GM19238 (cell line): ENCODE measurements around the gene TMEM200C.

Experiments used
- DNase-seq: peaks from one replicate; pipeline ENCODE4 v3.0.0; 2011; ENCODE audit warnings: low spot score; ENCODE audit not compliant: insufficient read length

TMEM200C gene

DNA sequence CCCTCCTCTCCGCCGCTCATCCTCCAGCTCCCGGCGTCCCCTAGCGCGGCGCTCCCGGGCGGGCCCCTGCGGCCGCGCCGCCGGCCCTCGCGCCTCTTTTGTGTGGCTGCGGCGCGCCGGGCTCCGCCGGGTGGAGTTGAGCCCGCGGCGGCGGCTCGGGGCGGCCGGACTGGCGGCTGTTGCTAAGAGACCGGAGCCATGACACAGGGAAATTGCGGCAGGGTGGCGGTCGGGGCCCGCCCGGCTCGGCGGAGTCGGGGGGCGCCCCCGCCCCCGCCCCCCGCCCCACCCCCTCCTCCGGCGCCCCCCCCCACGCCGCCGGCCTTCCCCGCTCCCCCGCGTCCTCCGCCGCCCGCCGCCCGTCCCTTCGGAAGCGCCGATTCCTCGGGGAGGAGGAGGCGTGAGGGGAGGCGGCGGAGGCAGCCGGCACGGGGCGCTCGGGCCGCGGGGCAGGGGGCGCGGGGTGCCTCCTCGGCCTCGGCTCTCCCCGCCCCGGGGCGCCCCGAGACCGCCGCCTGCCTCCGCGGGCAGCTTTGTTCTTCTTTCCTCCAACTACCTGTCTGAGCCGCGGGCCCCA is at the start of gene TMEM200C:
Gene TMEM200C (minus strand): TSS at position 224 of the 577 bp plus-strand sequence. CDS start 3,459 bp downstream, outside the sequence.
- DNase-seq: no peak

GRCh38 chr18:5944448-5944847 is 49.1 kb upstream of the TMEM200C start:
- DNase-seq: no peak

GRCh38 chr18:5943514-5943913 is 48.2 kb upstream of the TMEM200C start:
- DNase-seq: no peak

DNA sequence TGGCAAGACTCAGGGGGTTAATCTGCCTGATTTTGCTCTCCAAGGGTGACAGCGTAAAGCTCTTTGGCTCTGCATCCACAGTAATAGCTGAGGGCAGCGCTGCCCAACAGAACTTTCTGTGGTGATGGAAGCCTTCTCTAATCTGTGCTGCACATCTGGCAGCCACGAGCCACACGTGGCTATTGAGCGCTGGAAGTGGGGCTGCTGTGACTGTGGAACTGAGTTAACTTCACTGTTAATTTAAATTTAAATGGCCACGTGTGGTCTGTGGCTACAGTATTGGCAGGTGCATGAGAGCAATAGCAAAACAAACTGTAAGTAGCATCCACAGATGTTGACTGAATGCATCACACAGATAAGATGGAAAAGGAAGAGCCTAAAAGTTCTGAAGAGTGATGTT is 47.3 kb upstream of the TMEM200C start:
- DNase-seq: no peak

DNA sequence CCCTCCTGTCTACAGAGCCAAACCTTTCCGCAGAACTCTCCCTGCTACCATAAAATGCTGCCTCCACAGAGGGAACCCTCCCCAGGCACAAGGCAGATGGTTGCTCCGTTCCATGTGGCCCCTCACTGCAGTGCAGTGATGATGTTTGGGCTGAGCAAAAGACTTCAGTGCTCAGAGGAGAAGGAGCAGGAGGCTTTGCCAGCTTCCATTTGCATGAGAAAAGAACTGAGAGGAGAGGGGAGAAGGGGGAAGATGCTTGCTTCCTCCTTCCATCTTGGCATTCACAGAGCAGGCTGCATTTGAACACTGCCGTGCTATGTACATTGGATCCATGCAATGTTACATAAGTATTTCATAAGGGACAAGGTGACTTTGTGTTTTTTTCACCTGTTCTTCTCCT is 46.6 kb upstream of the TMEM200C start:
- no peak for DNase-seq

- DNase-seq: no peak
Observed at GRCh38 chr18:5939801-5940667, 44.7 kb upstream of the TMEM200C start.

DNA sequence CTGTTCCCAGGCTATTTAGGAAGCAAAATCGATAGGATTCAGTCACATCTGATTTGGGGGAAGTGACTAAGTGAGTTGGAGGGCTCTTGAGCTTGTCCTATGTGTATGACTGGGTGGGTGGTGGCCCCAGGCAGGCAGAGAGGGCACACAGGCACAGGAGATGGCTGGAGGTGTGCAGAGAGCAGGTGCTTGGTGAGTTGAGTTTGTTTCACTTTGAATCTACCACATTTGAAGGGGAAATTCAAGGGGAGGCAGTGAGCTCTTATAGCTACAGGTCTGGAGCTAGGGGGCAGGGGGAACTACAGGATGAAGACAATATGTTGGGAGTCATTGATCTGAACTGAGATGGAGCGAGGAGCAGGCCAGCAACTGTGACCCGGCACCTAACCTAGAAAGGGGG is 42.5 kb upstream of the TMEM200C start:
- DNase-seq: no peak

GRCh38 chr18:5937121-5937520 is 41.8 kb upstream of the TMEM200C start:
- no peak for DNase-seq

GRCh38 chr18:5930789-5931188 is 35.5 kb upstream of the TMEM200C start:
- no peak for DNase-seq

- no peak for DNase-seq
Observed at GRCh38 chr18:5918205-5918858, 23.0 kb upstream of the TMEM200C start.

DNA sequence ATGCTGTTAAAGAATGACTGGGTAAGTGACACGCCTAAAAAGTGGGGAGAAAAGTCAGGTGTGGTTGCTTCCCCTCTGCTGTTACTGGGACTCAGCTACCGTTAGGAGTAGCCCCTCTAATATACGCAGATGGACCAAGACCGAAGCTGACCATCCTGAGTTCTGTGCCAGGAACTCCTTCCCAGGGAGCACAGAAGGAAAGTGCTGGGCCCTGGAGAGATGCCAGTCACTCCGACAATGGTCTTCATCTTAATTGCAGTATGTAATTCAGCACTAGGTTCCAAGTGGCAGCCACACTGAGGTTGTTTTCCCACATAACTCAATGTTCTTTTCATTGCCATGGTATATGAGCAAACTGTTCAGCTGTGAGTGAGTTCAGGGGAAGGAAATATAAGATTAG is 19.6 kb upstream of the TMEM200C start:
- no peak for DNase-seq

DNA sequence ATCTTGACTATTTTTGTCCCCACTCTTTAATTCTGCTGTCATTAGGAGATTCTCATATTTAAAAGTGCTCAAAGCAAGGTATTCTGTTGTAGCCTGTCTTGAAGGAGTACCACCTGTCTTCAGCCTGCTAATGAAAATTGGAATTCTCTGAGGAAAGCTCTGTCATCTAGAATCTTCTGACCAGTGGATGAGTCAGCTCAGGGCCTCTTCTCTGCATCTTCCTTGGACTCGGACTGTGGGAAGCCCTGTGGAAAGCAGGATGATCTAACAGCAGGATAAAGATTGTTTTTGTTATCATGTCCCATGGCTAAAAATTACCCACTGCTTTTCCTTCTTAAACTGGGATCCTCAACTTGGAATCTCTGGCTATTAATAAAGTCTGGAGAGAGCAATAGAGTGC is 18.7 kb upstream of the TMEM200C start:
- no peak for DNase-seq

DNA sequence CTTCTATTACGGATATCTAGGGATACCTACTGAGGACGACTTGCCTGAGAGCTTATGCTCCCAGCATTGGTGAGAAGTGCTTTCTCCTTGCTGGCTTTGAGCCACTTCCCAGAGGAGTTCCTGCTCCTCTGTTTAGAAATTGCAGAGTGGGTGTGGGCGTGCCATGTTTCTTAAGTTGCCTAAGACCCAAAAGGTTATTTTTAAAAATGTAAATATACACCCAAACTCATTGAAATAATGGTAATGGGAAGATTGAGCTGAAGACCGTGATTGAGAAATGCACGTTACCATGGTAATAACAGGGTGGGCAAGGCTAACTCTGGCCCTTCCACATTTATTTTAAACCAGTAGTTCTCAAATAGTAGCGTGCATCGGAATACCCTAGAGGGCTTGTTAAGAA is 17.2 kb upstream of the TMEM200C start:
- DNase-seq: no peak

DNA sequence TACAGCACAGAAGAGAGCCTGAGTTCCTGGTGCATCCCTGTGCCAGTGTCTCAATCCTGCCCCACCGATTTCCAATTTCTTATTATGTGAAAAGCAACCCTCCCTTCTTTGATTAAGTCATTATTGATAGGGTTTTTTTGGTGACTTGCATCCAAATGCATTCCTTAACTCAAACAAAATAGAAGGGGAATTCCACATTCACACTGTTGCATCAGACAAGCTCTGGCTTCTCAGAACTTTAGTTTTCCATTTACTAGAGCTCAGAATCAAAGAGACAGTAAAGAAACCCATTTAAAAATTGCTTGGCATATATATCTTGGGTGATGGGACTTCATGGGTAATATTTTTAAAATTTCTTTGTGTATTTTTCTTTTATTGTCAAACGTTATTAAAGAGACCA is 13.8 kb upstream of the TMEM200C start:
- DNase-seq: no peak

GRCh38 chr18:5903386-5903785 is 8.1 kb upstream of the TMEM200C start:
- DNase-seq: no peak

DNA sequence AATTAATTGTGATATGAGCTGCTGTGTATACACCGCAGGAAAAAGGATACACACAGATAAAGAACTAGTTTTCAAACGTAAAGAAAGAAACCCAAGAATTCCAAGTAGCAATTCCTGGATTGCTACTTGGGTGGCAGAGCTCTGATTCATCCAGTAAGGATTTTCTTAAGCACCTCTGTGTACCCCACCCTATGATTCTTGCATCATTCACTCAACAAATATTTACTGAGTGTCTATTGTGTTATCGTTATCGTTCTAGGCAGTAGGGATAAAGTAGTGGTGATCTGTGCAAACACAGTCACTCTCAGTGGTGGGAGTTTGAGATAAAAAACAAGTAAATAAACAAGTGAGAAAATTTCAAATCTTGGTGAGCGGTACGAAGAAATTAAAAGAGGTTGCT is 4.9 kb upstream of the TMEM200C start:
- no peak for DNase-seq

- DNase-seq: no peak
Observed at GRCh38 chr18:5899835-5900234, 4.5 kb upstream of the TMEM200C start.

- DNase-seq: no peak
Observed at GRCh38 chr18:5895876-5896740, 786 bp upstream of the TMEM200C start.

DNA sequence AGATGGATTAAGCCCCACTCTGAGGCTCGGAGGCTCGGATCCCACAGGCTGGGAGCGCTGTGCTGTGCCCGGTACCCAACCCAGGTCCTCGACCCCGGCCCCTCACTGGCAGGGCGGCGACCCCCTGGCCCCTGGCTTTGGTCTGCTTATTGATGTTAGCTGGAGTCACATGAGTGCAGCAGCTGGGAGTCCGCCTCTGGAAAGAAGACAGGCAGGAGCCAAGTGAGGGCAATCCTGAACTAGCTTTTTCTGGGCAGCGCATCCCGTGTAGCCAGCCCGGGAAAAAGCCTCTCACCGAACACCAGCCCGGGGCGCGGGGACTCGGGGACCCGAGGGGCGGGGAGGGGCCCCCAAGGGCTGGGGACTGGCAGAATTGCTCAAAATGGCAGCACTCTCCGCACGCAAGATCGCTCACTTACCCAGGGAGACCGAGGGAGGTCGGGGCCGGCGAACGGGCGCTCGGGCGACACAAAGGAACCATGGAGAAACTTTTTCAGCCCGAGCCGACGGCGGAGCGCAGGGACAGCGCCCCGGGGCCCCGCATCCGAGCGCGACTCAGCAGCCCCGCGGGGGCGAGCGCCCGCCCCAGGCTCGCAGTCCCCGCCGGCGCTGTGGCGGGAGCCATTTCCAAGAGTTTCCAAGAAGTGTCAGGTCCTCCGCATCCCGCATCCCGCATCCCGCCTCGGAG is 567 bp downstream of the TMEM200C start:
- DNase-seq: no peak

DNA sequence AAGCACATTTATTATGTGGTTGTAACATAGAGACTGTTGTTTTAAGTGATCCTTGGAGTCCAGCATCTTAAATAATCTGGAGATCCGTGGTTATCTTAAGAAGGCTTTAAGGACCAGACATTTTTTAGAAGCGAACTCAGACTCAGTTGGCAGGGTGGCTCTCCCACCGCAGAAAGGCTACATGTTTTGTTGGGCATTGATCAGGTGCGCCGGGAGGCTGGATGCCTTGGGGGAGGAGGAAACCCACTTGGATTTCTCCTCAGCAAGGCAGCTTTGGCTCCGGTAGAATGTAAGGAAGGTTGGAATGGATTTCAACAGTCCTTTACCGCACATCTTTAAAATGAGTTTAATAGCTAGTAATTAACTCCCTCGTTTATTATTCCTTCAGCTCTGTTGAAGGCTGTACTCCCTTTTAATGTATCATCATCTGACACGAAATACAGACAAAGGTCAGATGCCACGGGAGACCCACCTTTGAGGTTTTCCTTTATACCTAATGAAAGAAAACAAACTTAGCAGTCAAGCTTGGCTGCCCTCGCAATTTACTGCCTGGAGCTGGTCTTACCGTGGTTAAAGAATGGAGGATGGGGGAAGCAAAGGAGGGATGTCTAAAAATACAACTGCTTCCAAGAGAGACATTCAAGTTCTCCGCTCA is 1.2 kb downstream of the TMEM200C start:
- DNase-seq: no peak
